K562 (cell line): Measurements from ENCODE around the gene CHRNE. TPM values are rescaled to one million over a fixed set of nuclear protein-coding genes. Genes with fewer than 3 reads are reported as not detected.

Source experiments
- BACH1 ChIP-seq: fragments of 200-800 bp; sonication (Bioruptor generic); IDR thresholded peaks from 2 replicates; pipeline ENCODE4 v1.6.1; 2016; ENCODE audit warnings: missing genetic modification characterization, missing compliant biosample characterization
- CBX3 ChIP-seq, 2 experiments: IDR thresholded peaks; 1 replicate in 1 of 2; 2 replicates in 1 of 2; pipeline ENCODE4 v1.6.1; 2012; ENCODE audit warnings: inconsistent platforms in 2 of 2, low read length in 2 of 2, borderline replicate concordance in 1 of 2, control low read depth in 1 of 2
- CHD2 ChIP-seq: IDR thresholded peaks from 2 replicates; pipeline ENCODE4 v1.6.1; 2011; ENCODE audit warnings: low read depth, low read length
- CREB1 ChIP-seq, 2 experiments: sonication (generic) in 1 of 2; formaldehyde crosslinking in 1 of 2; IDR thresholded peaks; 2 replicates each; pipeline versions ENCODE4 v1.6.1 to v1.8.0; 2012 to 2022; ENCODE audit warnings: inconsistent platforms in 1 of 2, mild to moderate bottlenecking in 1 of 2, missing genetic modification reagents in 1 of 2, moderate library complexity in 1 of 2
- GATAD2A ChIP-seq: fragments of 450-650 bp; IDR thresholded peaks from 2 replicates; pipeline ENCODE4 v1.6.1; 2017
- GMEB1 ChIP-seq: fragments of 250-450 bp; sonication (Bioruptor Pico); IDR thresholded peaks from 2 replicates; pipeline ENCODE4 v1.4.0; 2020; ENCODE audit warnings: mild to moderate bottlenecking
- GTF2A2 ChIP-seq: IDR thresholded peaks from 2 replicates; pipeline ENCODE4 v1.6.1; 2016; ENCODE audit warnings: mild to moderate bottlenecking, missing genetic modification characterization, missing compliant biosample characterization
- GTF2F1 ChIP-seq: IDR thresholded peaks from 2 replicates; pipeline ENCODE4 v1.6.1; 2011; ENCODE audit warnings: low read depth, low read length, improper control_type of control experiment
- JUND ChIP-seq, 2 experiments: IDR thresholded peaks; 2 replicates in 1 of 2; 3 replicates in 1 of 2; pipeline ENCODE4 v1.6.1; 2011; ENCODE audit warnings: borderline replicate concordance in 2 of 2, low read depth in 2 of 2, low read length in 2 of 2, improper control_type of control experiment in 1 of 2, missing biosample characterization in 1 of 2, missing genetic modification characterization in 1 of 2, missing genetic modification reagents in 1 of 2
- LEF1 ChIP-seq: fragments of 450-650 bp; IDR thresholded peaks from 2 replicates; pipeline ENCODE4 v1.6.1; 2016; ENCODE audit warnings: mild to moderate bottlenecking
- MAFK ChIP-seq: IDR thresholded peaks from 2 replicates; pipeline ENCODE4 v1.6.1; 2011; ENCODE audit warnings: low read length, improper control_type of control experiment
- MTF1 ChIP-seq: fragments of 250-450 bp; sonication (Bioruptor Pico); IDR thresholded peaks from 2 replicates; pipeline ENCODE4 v1.9.0; 2021; ENCODE audit warnings: moderate library complexity, mild to moderate bottlenecking, inconsistent platforms, borderline replicate concordance
- NCOA2 ChIP-seq, 2 experiments: fragments of 450-650 bp; IDR thresholded peaks; 2 replicates each; pipeline ENCODE4 v1.6.1; 2018; ENCODE audit warnings: mild to moderate bottlenecking in 2 of 2, moderate library complexity in 1 of 2; ENCODE audit not compliant: partially characterized antibody in 2 of 2
- SP1 ChIP-seq: sonication (generic); formaldehyde crosslinking; IDR thresholded peaks from 2 replicates; pipeline ENCODE4 v1.8.1; 2022; ENCODE audit warnings: mild to moderate bottlenecking, missing genetic modification reagents
- SRSF9 ChIP-seq: fragments of 200-400 bp; formaldehyde crosslinking; IDR thresholded peaks from 2 replicates; pipeline ENCODE4 v1.6.1; 2017; ENCODE audit warnings: low read depth, low read length, borderline replicate concordance
- TCF7L2 ChIP-seq: fragments of 150-350 bp; IDR thresholded peaks from 2 replicates; pipeline ENCODE4 v1.6.1; 2016; ENCODE audit warnings: low read depth, mild to moderate bottlenecking, low read length, moderate library complexity
- WHSC1 ChIP-seq: IDR thresholded peaks from one replicate; pipeline ENCODE4 v1.6.1; 2012; ENCODE audit warnings: low read length, control low read depth, inconsistent platforms
- ZNF224 ChIP-seq: sonication (generic); formaldehyde crosslinking; IDR thresholded peaks from 2 replicates; pipeline ENCODE4 v1.8.0; 2022; ENCODE audit warnings: mild to moderate bottlenecking, missing genetic modification reagents
- ZNF239 ChIP-seq: fragments of 250-450 bp; sonication (Bioruptor Pico); IDR thresholded peaks from 2 replicates; pipeline ENCODE4 v1.4.0; 2020; ENCODE audit warnings: mild to moderate bottlenecking
- ZNF431 ChIP-seq: sonication (generic); formaldehyde crosslinking; IDR thresholded peaks from 2 replicates; pipeline ENCODE4 v1.8.0; 2022; ENCODE audit warnings: mild to moderate bottlenecking, missing genetic modification reagents
- ZNF511 ChIP-seq: sonication (generic); formaldehyde crosslinking; IDR thresholded peaks from 2 replicates; pipeline ENCODE4 v1.8.0; 2022; ENCODE audit warnings: mild to moderate bottlenecking, missing genetic modification reagents
- polyA plus RNA-seq, 8 experiments: library from polyadenylated mRNA; depleted of rRNA in 4 of 8; stranded (reverse) in 5 of 8; unstranded in 3 of 8; fragments of >200 nt; fragmentation: Nextera tagmentation in 2 of 8; fragmentation: Illumina TruSeq in 1 of 8; extraction: Ambion mirVana in 2 of 8; extraction: Trizol in 1 of 8; gene quantifications; 2 replicates each; pipeline versions ENCODE4 v1.2.1 to v1.2.3, GENCODE V29; 2011 to 2014; ENCODE audit warnings: inconsistent platforms in 1 of 8, missing spikeins in 1 of 8
- total RNA-seq, 7 experiments: library from RNA; depleted of rRNA in 6 of 7; stranded (reverse); fragments of >200 nt in 6 of 7; fragmentation: Illumina TruSeq in 2 of 7; extraction: Trizol in 2 of 7; gene quantifications; 2 replicates each; pipeline versions ENCODE4 v1.2.1 to v1.2.3, GENCODE V29; 2011 to 2021; ENCODE audit warnings: low replicate concordance in 1 of 7
- TF ChIP-seq, protein P1 (sequence below): fragments of 450-650 bp; IDR thresholded peaks from 2 replicates; pipeline ENCODE4 v1.7.1; 2018; ENCODE audit warnings: mild to moderate bottlenecking, low read depth; ENCODE audit not compliant: partially characterized antibody
- TF ChIP-seq, protein P2 (sequence below): fragments of 250-450 bp; sonication (Bioruptor Pico); IDR thresholded peaks from 2 replicates; pipeline ENCODE4 v1.4.0; 2020

Gene CHRNE
- total and polyA plus RNA-seq, 9 of the 15 experiments (the other 6 are each of a cell fraction or from before 2014, with no cell fraction given): not detected

DNA sequence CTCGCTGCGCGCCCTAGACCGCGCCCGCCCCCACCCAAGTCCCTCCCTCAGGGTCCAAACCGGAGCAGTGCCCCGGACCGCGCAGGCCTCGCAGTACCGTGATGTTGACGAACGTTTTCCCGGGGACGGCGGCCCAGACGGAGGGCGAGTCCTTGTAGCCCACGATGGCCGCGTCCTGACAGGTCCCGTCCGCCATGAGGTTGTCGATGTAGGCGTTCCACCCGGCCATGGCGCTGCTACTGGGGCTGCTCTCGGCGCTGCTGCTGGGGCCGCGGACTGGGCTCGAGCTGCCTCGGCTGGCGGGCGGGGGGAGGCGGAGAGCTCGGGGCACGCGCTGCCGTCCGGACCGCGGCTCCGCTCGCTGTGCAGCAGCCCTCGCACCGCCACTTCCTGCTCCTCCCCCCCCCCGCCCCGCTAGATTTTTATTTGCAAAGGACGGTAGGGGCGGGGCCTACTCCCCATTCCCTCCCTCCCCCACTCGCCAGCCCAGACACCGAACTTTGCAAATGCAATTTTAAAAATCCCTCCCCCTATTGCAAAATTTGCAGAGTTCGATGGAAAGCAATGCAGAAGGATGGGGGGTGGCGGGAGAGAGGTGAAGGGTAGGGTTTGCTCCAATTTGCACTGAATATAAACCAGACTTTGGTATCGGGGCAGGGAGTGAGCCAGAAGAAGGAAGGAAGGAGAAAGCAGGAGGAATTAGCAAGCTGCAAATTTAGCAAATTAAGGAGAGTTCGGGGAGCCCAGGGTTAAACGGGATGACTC is 45.5 kb upstream of the CHRNE start, which contains the start of gene PFN1 (continued):
- TF ChIP-seq GMEB1 (CRISPR knock-in tag): no peak
- no peak for TF ChIP-seq SRSF9
- TF ChIP-seq CREB1 (IDR thresholded peaks at IDR 0.05): no peak; the same call in 1 of the 2 replicates
- TF ChIP-seq CREB1 (CRISPR knock-in tag; IDR thresholded peaks at IDR 0.05): no peak
- TF ChIP-seq MTF1: no peak
- no peak for TF ChIP-seq GTF2F1
- no peak for TF ChIP-seq ZNF431 (CRISPR knock-in tag)
- TF ChIP-seq ZNF224: no peak
- TF ChIP-seq GATAD2A: no peak
- no peak for TF ChIP-seq ZNF239
- no peak for TF ChIP-seq GTF2A2
- no peak for TF ChIP-seq MAFK
- peak; percentile 55 for TF ChIP-seq SP1 (CRISPR knock-in tag)
- no peak for TF ChIP-seq NCOA2 (IDR thresholded peaks at IDR 0.05; ENCODE audit: partially characterized antibody in 2 of 2)
- TF ChIP-seq, protein P1, sequence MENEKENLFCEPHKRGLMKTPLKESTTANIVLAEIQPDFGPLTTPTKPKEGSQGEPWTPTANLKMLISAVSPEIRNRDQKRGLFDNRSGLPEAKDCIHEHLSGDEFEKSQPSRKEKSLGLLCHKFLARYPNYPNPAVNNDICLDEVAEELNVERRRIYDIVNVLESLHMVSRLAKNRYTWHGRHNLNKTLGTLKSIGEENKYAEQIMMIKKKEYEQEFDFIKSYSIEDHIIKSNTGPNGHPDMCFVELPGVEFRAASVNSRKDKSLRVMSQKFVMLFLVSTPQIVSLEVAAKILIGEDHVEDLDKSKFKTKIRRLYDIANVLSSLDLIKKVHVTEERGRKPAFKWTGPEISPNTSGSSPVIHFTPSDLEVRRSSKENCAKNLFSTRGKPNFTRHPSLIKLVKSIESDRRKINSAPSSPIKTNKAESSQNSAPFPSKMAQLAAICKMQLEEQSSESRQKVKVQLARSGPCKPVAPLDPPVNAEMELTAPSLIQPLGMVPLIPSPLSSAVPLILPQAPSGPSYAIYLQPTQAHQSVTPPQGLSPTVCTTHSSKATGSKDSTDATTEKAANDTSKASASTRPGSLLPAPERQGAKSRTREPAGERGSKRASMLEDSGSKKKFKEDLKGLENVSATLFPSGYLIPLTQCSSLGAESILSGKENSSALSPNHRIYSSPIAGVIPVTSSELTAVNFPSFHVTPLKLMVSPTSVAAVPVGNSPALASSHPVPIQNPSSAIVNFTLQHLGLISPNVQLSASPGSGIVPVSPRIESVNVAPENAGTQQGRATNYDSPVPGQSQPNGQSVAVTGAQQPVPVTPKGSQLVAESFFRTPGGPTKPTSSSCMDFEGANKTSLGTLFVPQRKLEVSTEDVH: no peak
- no peak for TF ChIP-seq CBX3 (IDR thresholded peaks at IDR 0.05; ENCODE audit: borderline replicate concordance in 1 of 2, low read length in 2 of 2)
- peak; percentile 18; the same call in 1 of the 2 replicates for TF ChIP-seq LEF1
- TF ChIP-seq ZNF511 (CRISPR knock-in tag): 0 out of 2 replicates have a peak, but pooled peaks have one; percentile 56
- no peak for TF ChIP-seq BACH1 (tag)
- no peak for TF ChIP-seq WHSC1
- no peak for TF ChIP-seq CHD2
- TF ChIP-seq TCF7L2: no peak
- TF ChIP-seq, protein P2, sequence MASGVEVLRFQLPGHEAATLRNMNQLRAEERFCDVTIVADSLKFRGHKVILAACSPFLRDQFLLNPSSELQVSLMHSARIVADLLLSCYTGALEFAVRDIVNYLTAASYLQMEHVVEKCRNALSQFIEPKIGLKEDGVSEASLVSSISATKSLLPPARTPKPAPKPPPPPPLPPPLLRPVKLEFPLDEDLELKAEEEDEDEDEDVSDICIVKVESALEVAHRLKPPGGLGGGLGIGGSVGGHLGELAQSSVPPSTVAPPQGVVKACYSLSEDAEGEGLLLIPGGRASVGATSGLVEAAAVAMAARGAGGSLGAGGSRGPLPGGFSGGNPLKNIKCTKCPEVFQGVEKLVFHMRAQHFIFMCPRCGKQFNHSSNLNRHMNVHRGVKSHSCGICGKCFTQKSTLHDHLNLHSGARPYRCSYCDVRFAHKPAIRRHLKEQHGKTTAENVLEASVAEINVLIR (CRISPR knock-in tag): no peak
- no peak for TF ChIP-seq JUND (IDR thresholded peaks at IDR 0.05; ENCODE audit: borderline replicate concordance, low read depth, low read length)
- TF ChIP-seq JUND (tag; IDR thresholded peaks at IDR 0.05; ENCODE audit: borderline replicate concordance, low read depth, low read length): no peak
